ENCODE measurements around the gene AVP. TPM values are rescaled to one million over a fixed set of nuclear protein-coding genes. Genes with fewer than 3 reads are reported as not detected.

The AVP gene
- total RNA-seq, 1 donor, result not detected

DNA sequence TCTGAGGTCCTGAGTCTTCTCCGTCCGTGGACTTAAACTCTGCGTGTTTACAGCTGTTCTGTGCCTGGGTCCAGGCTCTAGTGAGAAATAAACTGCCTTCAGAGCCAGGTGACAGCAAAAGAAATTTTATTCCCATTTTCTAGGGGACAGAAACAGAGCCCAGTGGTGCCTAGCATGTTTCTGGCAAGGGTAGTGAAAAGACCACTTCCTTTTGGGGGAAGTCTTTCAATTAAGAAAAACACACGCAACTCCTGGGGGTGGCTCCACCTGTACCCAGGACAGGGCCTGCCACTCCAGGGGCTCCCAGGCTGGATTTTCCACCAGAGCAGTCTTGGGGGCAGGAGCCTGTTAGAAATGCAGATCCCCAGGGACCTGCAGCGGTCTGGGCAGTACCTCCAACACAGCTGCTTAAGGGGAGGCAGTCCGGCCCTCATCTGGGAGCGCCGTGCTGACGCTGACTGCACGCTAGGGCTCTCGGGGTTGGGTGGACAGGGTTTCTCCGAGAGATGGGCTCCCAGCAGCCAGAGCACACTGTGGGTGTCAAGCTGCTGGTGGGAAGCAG is 23.0 kb upstream of the AVP start:
- no peak for DNase-seq (ENCODE audit: low read depth)
- no peak overlapping the region for H3K4me3 ChIP-seq (ENCODE audit: low read depth, low read length)
- TF ChIP-seq, protein P1, sequence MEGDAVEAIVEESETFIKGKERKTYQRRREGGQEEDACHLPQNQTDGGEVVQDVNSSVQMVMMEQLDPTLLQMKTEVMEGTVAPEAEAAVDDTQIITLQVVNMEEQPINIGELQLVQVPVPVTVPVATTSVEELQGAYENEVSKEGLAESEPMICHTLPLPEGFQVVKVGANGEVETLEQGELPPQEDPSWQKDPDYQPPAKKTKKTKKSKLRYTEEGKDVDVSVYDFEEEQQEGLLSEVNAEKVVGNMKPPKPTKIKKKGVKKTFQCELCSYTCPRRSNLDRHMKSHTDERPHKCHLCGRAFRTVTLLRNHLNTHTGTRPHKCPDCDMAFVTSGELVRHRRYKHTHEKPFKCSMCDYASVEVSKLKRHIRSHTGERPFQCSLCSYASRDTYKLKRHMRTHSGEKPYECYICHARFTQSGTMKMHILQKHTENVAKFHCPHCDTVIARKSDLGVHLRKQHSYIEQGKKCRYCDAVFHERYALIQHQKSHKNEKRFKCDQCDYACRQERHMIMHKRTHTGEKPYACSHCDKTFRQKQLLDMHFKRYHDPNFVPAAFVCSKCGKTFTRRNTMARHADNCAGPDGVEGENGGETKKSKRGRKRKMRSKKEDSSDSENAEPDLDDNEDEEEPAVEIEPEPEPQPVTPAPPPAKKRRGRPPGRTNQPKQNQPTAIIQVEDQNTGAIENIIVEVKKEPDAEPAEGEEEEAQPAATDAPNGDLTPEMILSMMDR (IDR thresholded peaks at IDR 0.05; ENCODE audit: insufficient read depth, low read length), result no peak

DNA sequence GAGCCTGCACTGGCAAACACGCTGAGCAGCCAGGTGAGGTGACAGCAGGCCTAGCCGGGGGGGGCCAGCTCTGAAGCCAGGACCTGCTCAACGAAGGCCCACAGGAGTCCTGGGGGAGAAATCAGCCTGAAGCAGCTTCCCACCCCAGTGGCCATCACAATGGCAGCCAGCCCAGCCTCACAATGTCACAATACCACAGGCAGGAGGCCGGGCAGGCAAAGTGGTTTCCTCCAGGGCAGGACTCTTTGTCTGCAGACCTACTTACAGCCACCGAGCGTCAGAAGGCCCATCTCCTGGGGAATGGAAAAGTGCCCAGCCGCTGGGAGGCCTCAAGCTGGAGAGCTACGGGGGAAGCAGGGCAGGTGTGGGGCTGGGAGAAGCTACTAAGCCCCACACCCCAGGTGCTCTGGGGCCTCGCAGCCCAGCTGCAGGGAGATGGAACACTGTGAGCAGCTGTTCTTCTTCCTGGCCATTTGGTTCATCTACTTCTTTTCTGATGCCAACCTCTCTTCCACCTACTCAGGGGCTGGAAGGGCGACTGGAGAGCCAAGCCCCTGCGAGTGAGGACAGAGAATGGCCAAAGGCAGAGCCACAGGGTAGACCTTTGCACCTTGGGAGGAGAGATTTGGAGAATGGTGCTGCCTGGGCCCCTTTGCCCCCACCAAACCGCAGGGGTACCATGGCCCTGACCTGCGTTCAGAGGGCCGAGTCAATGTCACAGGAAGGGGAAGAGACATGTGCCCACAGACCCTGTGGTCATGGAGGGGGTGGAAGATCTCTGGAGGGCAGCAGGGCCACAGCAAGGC is 22.3 kb upstream of the AVP start:
- DNase-seq (ENCODE audit: low read depth), result no peak
- no peak overlapping the region for H3K4me3 ChIP-seq (ENCODE audit: low read depth, low read length)
- TF ChIP-seq, protein P1 (IDR thresholded peaks at IDR 0.05; ENCODE audit: insufficient read depth, low read length), result no peak

DNA sequence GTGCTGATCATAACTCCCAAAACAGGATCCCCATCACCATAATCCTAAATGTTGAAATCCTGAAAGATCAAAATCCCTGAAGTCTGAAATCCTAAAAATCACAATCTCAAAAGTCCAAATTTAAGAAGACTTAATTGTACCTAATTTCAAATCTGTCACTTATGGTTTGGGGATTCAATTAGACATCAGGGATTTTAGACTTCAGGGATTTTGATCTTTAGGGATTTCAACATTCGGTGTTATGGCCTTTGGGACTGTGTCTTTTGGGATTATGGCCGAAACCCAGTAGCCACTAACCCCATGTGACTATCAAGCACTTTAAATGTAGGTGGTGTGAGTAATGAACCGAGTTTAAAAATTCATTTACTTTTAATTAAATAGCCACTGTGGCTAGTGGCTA is 21.7 kb upstream of the AVP start:
- TF ChIP-seq, protein P1 (IDR thresholded peaks at IDR 0.05; ENCODE audit: insufficient read depth, low read length), result no peak
- H3K4me3 ChIP-seq (ENCODE audit: low read depth, low read length), result no peak overlapping the region
- no peak for DNase-seq (ENCODE audit: low read depth)

DNA sequence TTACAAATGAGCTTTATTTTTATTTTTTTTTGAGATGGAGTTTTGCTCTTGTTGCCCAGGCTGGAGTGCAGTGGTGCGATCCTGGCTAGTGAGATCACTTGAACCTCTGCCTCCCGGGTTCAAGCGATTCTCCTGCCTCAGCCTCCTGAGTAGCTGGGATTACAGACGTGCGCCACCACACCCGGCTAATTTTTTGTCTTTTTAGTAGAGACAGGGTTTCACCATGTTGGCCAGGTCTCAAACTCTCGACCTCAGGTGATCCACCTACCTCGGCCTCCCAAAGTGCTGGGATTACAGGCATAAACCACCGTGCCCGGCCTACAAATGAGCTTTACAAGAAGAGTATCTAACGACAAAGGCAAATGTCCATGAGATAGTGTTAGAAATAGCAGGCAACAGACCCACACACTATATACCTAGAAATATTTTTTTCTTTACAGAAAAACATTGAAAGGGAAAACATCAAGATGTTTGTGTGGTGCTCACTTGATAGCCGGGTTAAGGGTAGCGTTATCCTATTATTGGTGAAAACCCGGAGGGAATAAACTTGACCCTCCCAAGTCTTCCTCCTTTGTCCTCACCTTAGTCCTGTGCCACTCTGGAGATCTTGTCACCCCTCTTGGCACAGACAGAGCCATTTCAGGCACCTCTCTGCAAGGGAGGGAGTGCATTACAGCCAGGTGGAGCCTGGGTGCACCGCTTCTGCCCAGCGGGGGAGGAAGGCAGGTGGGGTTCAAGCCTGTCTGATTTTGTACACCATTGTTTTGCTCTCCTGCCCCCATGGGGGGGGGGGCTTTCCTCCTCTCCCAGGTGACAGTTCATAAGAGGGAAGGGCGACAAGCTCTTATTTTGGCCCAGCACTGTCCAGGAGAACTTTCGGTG is 21.0 kb upstream of the AVP start:
- DNase-seq (ENCODE audit: low read depth), result no peak
- no peak overlapping the region for H3K4me3 ChIP-seq (ENCODE audit: low read depth, low read length)
- TF ChIP-seq, protein P1 (IDR thresholded peaks at IDR 0.05; ENCODE audit: insufficient read depth, low read length), result no peak

DNA sequence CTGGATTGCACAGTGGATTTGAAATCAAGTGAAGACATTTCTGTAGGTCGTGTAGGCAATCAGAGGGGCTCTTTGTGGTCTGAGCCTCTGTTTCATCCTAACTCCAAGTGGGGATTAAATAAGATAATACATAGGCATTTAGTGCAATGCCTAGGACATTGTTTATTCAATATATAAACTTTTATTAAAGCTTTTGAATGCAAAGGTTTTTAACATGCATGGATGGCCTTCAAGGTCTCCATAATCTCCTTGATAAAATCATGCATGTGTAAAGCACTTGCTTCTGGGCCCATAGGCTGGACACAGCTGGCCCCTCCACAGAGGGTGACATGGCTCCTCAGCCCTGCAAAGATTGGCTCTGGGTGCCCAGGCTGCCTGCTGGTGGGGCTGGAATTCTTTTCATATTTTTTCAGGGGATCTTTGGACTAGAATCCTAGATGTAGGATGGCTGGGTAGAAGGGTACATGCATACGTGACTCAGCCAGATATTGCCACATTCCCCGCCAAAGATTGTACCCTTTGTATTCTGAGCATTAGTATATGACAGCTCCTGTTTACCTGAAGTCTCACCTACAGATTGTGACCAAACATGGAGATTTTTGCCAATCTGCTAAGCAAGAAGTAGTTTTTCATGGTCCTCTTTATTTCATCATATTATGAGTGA is 19.0 kb upstream of the AVP start:
- no peak overlapping the region for H3K4me3 ChIP-seq (ENCODE audit: low read depth, low read length)
- TF ChIP-seq, protein P1 (IDR thresholded peaks at IDR 0.05; ENCODE audit: insufficient read depth, low read length), result no peak
- no peak for DNase-seq (ENCODE audit: low read depth)

DNA sequence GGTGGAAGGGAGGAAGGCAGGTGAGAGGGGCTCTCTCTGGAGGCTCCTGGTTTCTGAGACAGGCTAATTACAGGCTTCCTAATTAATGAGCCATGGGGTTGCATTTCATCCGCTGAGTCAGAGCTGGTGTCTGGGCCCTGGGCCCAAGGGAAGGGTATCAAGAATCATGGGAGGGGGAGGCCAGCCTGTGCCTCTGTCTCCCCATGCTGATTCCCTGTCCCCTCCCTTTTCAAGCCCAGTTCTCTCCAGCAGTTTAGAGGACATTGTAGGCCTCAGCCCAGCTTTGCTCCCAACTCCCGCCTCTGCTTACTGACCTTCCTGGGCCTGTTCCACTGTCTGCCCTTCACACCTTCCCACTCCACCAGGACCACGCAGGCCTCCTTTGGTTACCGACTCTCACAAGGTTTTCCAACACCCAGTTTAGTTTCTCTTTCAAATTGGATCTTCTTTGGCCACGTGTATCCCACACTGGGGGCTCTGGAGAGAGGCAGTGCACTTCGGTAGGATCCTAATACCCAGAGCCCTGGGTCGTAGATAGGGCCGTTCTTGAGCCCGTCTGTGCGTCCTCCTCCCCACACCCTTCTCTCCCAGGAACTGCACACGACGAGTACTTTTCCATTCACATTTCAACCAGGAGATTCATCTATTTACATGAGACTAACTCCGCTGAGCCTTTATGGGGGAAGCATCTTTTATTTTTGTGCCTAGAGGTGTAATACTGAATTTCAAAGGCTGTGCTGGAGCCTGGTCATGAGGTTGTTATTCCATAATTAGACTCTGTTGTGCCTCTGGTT is 18.2 kb upstream of the AVP start:
- DNase-seq (ENCODE audit: low read depth), result no peak
- TF ChIP-seq, protein P1 (IDR thresholded peaks at IDR 0.05; ENCODE audit: insufficient read depth, low read length), result no peak
- no peak overlapping the region for H3K4me3 ChIP-seq (ENCODE audit: low read depth, low read length)
